ENCODE measurements around the gene TAF10.

- TF ChIP-seq CTCF (IDR thresholded peaks at IDR 0.05): no peak
- TF ChIP-seq POLR2A (IDR thresholded peaks at IDR 0.05): no peak
These were observed 38.1 kb upstream of the TAF10 start for GRCh38 chr11:6650104-6650503.
